HFFc6 (cell line): Measurements from ENCODE around the gene CXCL14. TPM values are rescaled to one million over a fixed set of nuclear protein-coding genes. Genes with fewer than 3 reads are reported as not detected.

Source experiments
- DNase-seq: peaks from one replicate; pipeline ENCODE4 v3.0.0-alpha.2; 2018
- H3K27ac Mint-ChIP-seq: 2 replicates; pipeline ENCODE4 v1.8.0; 2020; ENCODE audit warnings: mild to moderate bottlenecking, mixed read lengths
- H3K27me3 Mint-ChIP-seq: 2 replicates; pipeline ENCODE4 v1.8.0; 2021; ENCODE audit warnings: mild to moderate bottlenecking, moderate library complexity, mixed read lengths; ENCODE audit not compliant: insufficient read depth
- H3K36me3 Mint-ChIP-seq: 2 replicates; pipeline ENCODE4 v1.8.0; 2021; ENCODE audit warnings: low read depth, mixed read lengths
- H3K4me1 Mint-ChIP-seq: 2 replicates; pipeline ENCODE4 v1.8.0; 2020; ENCODE audit warnings: low read depth, mixed read lengths
- H3K4me3 Mint-ChIP-seq: 2 replicates; pipeline ENCODE4 v1.8.0; 2020; ENCODE audit warnings: mild to moderate bottlenecking, moderate library complexity, mixed read lengths
- H3K9me3 Mint-ChIP-seq: 2 replicates; pipeline ENCODE4 v1.8.0; 2020; ENCODE audit warnings: mild to moderate bottlenecking, mixed read lengths
- total RNA-seq, 6 experiments: library from RNA; stranded (reverse); fragmentation: NEBNext Ultra II Directional; extraction: Animal tissue kit (Norgen Biotek cat#: 25700); gene quantifications; 2 replicates in 1 of 6; 3 replicates in 5 of 6; pipeline ENCODE4 v1.2.3, GENCODE V29; 2021
- TF ChIP-seq, protein P1 (sequence below): fragments of 200-600 bp; sonication (generic); IDR thresholded peaks from 2 replicates; pipeline ENCODE4 v1.5.0; 2021; ENCODE audit warnings: antibody characterized with exemption, mild to moderate bottlenecking

Gene CXCL14
- total RNA-seq, 6 experiments from 2014 or later = 0.17 TPM; not detected in 5

DNA sequence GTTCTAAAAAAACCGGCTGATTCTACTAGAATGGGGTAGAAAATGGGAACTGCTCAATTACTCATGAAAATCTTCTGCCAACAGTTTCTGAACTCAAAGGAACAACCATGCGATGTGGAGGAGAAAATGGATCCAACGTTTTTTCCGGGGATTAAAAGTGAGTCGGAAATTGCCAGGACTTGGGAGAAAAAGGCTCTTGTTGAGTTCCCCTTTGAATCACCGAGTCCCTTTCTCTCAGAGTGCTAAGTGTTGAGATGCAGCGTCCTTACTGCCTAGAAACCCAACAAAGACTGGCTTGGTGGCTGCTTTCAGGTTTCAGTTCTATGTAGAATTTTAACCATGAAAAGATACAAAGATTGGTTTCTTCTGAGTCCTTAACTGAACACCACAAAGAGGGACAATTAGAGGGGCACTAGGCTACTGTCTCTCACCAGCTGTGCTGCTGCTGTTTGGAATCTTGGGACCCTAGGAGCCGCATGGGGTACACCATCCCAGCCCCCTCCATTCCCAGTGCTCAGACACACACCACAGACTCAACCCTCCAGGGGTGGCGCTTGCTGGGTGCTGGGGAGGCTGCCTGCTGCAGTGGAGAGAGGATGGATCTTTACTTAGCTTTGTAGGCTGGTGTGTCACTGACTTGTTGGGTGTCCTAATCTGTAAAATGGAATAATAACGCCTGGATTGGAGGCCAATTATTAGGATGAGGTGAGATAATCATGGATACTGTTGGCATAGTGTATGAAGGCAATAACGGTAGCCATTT lies 21.5 kb downstream of the CXCL14 start:
- Mint-ChIP-seq H3K36me3 (no peaks in the 10 kb centered on the region), H3K9me3 (no peaks in the 10 kb centered on the region), H3K27me3 (peaks cover 23% of the 10 kb centered on the region), H3K4me3 (no peak overlapping the region), H3K4me1 (peaks cover 11% of the 10 kb centered on the region; the same call in 1 of the 2 replicates), H3K27ac (no peak overlapping the region)
- TF ChIP-seq, protein P1, sequence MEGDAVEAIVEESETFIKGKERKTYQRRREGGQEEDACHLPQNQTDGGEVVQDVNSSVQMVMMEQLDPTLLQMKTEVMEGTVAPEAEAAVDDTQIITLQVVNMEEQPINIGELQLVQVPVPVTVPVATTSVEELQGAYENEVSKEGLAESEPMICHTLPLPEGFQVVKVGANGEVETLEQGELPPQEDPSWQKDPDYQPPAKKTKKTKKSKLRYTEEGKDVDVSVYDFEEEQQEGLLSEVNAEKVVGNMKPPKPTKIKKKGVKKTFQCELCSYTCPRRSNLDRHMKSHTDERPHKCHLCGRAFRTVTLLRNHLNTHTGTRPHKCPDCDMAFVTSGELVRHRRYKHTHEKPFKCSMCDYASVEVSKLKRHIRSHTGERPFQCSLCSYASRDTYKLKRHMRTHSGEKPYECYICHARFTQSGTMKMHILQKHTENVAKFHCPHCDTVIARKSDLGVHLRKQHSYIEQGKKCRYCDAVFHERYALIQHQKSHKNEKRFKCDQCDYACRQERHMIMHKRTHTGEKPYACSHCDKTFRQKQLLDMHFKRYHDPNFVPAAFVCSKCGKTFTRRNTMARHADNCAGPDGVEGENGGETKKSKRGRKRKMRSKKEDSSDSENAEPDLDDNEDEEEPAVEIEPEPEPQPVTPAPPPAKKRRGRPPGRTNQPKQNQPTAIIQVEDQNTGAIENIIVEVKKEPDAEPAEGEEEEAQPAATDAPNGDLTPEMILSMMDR = no peak
- DNase-seq = no peak

DNA sequence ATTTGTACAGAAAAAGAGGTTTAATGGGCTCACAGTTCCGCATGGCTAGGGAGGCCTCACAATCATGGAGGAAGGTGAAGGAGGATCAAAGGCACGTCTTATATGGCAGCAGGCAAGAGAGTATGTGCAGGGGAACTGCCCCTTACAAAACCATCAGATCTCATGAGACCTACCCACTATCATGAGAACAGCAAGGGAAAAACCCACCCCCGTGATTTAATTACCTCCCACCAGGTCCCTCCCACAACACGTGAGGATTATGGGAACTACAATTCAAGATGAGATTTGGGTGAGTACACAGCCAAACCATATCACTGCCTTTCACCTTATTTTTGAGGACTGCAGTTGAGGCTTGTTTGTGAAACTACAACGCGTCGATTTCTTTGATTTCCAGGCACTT lies 22.2 kb downstream of the CXCL14 start:
- peaks cover 23% of the 10 kb centered on the region for H3K27me3 Mint-ChIP-seq
- TF ChIP-seq, protein P1 = no peak

DNA sequence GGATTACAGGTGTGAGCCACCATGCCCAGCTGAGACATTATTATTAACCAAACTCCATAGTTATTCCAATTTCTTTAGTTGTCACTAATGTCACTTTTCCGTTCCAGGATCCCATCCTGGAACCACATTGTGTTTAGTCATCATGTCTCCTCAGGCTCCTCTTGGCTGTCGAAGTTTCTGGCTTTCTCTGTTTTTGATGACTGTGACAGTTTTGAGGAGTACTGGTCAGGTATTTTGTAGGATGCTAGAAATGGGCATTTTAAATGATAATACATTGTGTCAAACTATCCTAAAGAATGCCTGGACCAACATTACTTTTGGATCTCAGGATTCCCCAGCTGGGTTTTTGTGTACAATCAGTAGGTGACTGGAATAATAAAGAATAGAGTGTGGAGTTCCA lies 23.3 kb downstream of the CXCL14 start:
- H3K4me3 Mint-ChIP-seq = no peak overlapping the region
- TF ChIP-seq, protein P1 = no peak
- H3K36me3 Mint-ChIP-seq = no peaks in the 10 kb centered on the region
- peaks cover 25% of the 10 kb centered on the region for H3K27me3 Mint-ChIP-seq
- H3K27ac Mint-ChIP-seq = no peak overlapping the region
- H3K4me1 Mint-ChIP-seq = 0 out of 2 replicates have a peak, but pooled peaks cover 5% of the 10 kb centered on the region
- no peaks in the 10 kb centered on the region for H3K9me3 Mint-ChIP-seq
- no peak for DNase-seq

More for the DNA sequence above, 22.2 kb downstream of the CXCL14 start:
- Mint-ChIP-seq H3K9me3 (no peaks in the 10 kb centered on the region), H3K4me3 (no peak overlapping the region), H3K27ac (no peak overlapping the region), H3K4me1 (peaks cover 11% of the 10 kb centered on the region; the same call in 1 of the 2 replicates), H3K36me3 (no peaks in the 10 kb centered on the region)
- no peak for DNase-seq

DNA sequence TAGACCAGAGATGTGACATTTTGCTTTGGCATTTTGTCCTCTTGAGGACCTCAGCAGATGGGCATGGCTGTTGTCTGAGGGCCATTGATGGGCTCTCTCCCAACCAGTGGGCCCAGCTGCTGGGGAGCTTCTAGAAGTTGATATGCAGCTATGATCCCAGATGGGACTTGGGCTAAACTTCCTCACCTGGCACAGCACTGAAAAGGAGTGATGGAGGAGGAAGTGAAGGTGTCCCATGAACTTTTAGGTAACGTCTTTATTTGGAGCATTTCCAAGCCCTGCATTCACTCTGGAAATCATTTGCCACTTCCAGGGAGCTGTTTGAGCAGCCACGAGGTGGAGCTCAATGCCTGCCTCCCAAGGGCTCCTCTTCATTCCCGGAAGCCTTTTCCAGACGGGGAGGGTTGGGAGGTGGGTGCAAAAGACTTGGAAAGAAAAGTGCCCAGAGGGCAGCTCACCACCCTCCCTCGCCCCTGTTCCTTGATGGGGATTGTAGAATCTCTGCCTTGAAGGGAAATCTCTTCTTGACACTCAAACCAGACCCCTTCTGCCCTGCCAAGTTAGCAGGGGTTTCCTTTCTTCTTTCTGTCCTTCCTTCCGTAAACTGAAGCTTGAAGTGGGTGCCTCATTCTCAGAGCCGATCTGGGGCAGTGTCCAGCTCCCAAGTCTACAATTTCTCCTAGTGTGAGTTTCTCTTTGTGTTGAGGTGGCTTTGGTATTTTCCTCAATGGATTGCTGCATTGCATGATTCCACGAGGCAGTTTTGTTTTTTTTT lies 24.9 kb downstream of the CXCL14 start:
- peak; percentile 28 for DNase-seq
- Mint-ChIP-seq H3K9me3 (no peaks in the 10 kb centered on the region), H3K27ac (no peak overlapping the region), H3K36me3 (no peaks in the 10 kb centered on the region), H3K4me1 (0 out of 2 replicates have a peak, but pooled peaks cover 5% of the 10 kb centered on the region), H3K4me3 (peak overlapping the region; percentile 66), H3K27me3 (peaks cover 33% of the 10 kb centered on the region)
- TF ChIP-seq, protein P1 = peak; percentile 64

DNA sequence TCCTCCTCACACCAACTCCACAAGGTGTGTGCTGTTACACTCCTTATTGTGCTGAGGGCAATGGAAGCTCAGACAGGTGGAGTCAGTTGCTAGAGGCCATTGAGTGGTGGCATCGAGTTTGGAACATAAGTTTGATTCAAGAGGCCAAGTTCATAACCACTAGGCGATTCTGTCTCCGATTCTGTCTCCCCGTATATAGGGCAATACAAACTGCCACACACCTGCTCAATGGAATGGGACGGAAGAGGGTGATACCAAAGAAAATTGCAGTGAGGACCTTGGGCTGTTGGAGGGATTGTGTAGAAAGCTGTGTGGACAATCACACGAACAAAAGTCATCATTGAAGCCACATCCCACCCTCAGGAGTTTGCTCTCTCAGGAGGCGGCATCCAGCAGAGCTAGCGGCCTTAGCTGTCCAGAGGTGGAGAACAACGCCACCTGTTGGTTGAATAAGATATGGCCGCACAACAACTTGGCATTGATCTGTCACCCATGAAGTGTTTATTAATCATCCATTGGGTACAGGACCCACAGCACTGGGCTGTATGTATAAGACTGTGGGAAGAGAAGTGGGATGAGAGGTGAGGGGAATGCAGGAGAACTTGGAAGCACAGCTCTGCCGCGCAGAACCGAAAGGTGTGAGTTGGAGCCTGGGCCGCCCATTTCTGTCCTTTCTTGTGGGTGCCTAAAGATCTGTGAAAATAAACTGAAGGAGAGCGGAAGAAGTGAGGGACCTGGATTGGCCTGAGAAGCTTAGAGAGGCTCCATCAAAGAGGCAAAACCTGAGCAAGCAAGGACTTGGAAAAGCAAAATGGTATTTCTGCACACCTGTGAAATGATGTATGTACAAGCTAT lies 27.0 kb downstream of the CXCL14 start:
- H3K4me1 Mint-ChIP-seq = 0 out of 2 replicates have a peak, but pooled peaks cover 5% of the 10 kb centered on the region
- H3K9me3 Mint-ChIP-seq = no peaks in the 10 kb centered on the region
- TF ChIP-seq, protein P1 = peak; percentile 94
- H3K27me3 Mint-ChIP-seq = peaks cover 37% of the 10 kb centered on the region
- DNase-seq = peak; percentile 61
- no peak overlapping the region for H3K27ac Mint-ChIP-seq
- no peaks in the 10 kb centered on the region for H3K36me3 Mint-ChIP-seq
- no peak overlapping the region for H3K4me3 Mint-ChIP-seq
